ENCODE measurements around the gene ADGRB3. TPM values are rescaled to one million over a fixed set of nuclear protein-coding genes. Genes with fewer than 3 reads are reported as not detected.

The ADGRB3 gene
- polyA plus RNA-seq, 1 of the 3 experiments (the other 2 are of a cell fraction) = 0.12 TPM

GRCh38 chr6:68593558-68593957 is 41.5 kb upstream of the ADGRB3 start:
- H3K9me2 ChIP-seq = no peaks in the 10 kb centered on the region
- no peak overlapping the region for H3K9ac ChIP-seq
- H3K9me3 ChIP-seq = no peaks in the 10 kb centered on the region
- ChIA-PET CTCF (no interaction called here), POLR2A (interaction anchor here (0.5 kb wide), 1 partner anchor 18 kb away, joined by 3 read pairs; no protein-coding TSS in a partner anchor)
- 34% methylated on average over 1 of the region's 1 CpG for WGBS (ENCODE audit: low lambda C conversion rate)
- DNase-seq = no peak
- no peaks in the 10 kb centered on the region for H3K4me1 ChIP-seq (ENCODE audit: control insufficient read depth in 1 of 2, insufficient read depth in 2 of 2, low read depth in 1 of 2, low read length in 1 of 2)
- TF ChIP-seq GABPA (IDR thresholded peaks at IDR 0.05; ENCODE audit: low read depth) = no peak
- no peak for TF ChIP-seq CHD2 (IDR thresholded peaks at IDR 0.05; ENCODE audit: low read length, partially characterized antibody)
- no peak for TF ChIP-seq GATA2 (CRISPR knock-in tag; IDR thresholded peaks at IDR 0.05)
- TF ChIP-seq RXRA (IDR thresholded peaks at IDR 0.05; ENCODE audit: borderline replicate concordance, low read depth) = no peak
- TF ChIP-seq USF1 (IDR thresholded peaks at IDR 0.05; ENCODE audit: borderline replicate concordance, low read depth) = no peak
- no peak for TF ChIP-seq JUND (IDR thresholded peaks at IDR 0.05)
- no peak for TF ChIP-seq CTCF (IDR thresholded peaks at IDR 0.05)
- no peak for TF ChIP-seq RFX5 (IDR thresholded peaks at IDR 0.05; ENCODE audit: low read length)
- TF ChIP-seq RCOR1 (IDR thresholded peaks at IDR 0.05; ENCODE audit: low read length) = no peak
- TF ChIP-seq EZH2phosphoT487 (IDR thresholded peaks at IDR 0.05; ENCODE audit: borderline replicate concordance, low read depth) = no peak
- no peak for TF ChIP-seq REST (IDR thresholded peaks at IDR 0.05; ENCODE audit: low read depth, low read length)
- no peak for TF ChIP-seq ZBTB33 (IDR thresholded peaks at IDR 0.05; ENCODE audit: borderline replicate concordance, low read depth)
- no peak for TF ChIP-seq MAX (IDR thresholded peaks at IDR 0.05; ENCODE audit: low read depth)
- no peak for TF ChIP-seq NRF1 (IDR thresholded peaks at IDR 0.05; ENCODE audit: low read depth, low read length)
- no peak for TF ChIP-seq SMC3 (IDR thresholded peaks at IDR 0.05; ENCODE audit: low read depth, low read length)
- no peak for TF ChIP-seq POLR2AphosphoS5 (IDR thresholded peaks at IDR 0.05; ENCODE audit: low read depth, low read length)
- no peak for TF ChIP-seq FOSL2 (IDR thresholded peaks at IDR 0.05; ENCODE audit: borderline replicate concordance, low read depth)
- no peak for TF ChIP-seq EP300 (IDR thresholded peaks at IDR 0.05; ENCODE audit: borderline replicate concordance in 1 of 2, low read depth in 1 of 2, low read length in 1 of 2)
- H3K36me3 ChIP-seq (replicated peaks in 1 of 2; ENCODE audit: control insufficient read depth in 1 of 2, insufficient read depth in 2 of 2, low read length in 1 of 2) = no peaks in the 10 kb centered on the region
- H3K27me3 ChIP-seq (ENCODE audit: insufficient read depth) = no peaks in the 10 kb centered on the region
- no peaks in the 10 kb centered on the region for H4K20me1 ChIP-seq (ENCODE audit: insufficient read depth)
- H3K79me2 ChIP-seq (ENCODE audit: insufficient read depth) = no peaks in the 10 kb centered on the region
- H3K4me3 ChIP-seq (ENCODE audit: low read depth in 2 of 2, low read length in 1 of 2) = no peak overlapping the region
- H2AFZ ChIP-seq (ENCODE audit: low read depth) = no peak overlapping the region
- H3F3A ChIP-seq (replicated peaks; ENCODE audit: insufficient read depth) = no peaks in the 10 kb centered on the region
- no peak overlapping the region for H3K27ac ChIP-seq (ENCODE audit: low read depth in 2 of 2, low read length in 1 of 2)
- no peak overlapping the region for H3K4me2 ChIP-seq
